ENCODE results near the gene MAP3K20. TPM values are rescaled to one million over a fixed set of nuclear protein-coding genes. Genes with fewer than 3 reads are reported as not detected.
"Not testable (repeated sequence)": the region's sequence is repeated elsewhere in the genome, so short reads cannot be mapped to it uniquely, and the experiment has no call there.

MAP3K20 gene
- total RNA-seq, 2 experiments from 2014 or later: 15.6 to 16.0 TPM

- DNase-seq; POLR2A ChIA-PET; H3K36me3 Mint-ChIP-seq (ENCODE audit: low read depth); H3K27me3 Mint-ChIP-seq (ENCODE audit: low read depth); ATAC-seq; H3K9me3 Mint-ChIP-seq (ENCODE audit: insufficient read depth); H3K27ac Mint-ChIP-seq; H3K4me3 Mint-ChIP-seq; H3K4me1 Mint-ChIP-seq (ENCODE audit: low read depth): not testable (repeated sequence)
- CTCF ChIA-PET: interaction anchor here (1.0 kb wide), 1 partner anchor 10 kb away, joined by 3 read pairs; no protein-coding TSS in a partner anchor
Observed at GRCh38 chr2:173038257-173038656, 37.4 kb upstream of the MAP3K20 start.

GRCh38 chr2:173040729-173041128, 34.9 kb upstream of the MAP3K20 start:
- CTCF ChIA-PET: no interaction called here
- peaks cover 11% of the 10 kb centered on the region for H3K27me3 Mint-ChIP-seq (ENCODE audit: low read depth)
- no peaks in the 10 kb centered on the region for H3K4me1 Mint-ChIP-seq (ENCODE audit: low read depth)
- POLR2A ChIA-PET: no interaction called here
- no peaks in the 10 kb centered on the region for H3K36me3 Mint-ChIP-seq (ENCODE audit: low read depth)
- ATAC-seq: no peak
- no peak overlapping the region for H3K27ac Mint-ChIP-seq
- DNase-seq: no peak
- H3K4me3 Mint-ChIP-seq: no peak overlapping the region
- no peaks in the 10 kb centered on the region for H3K9me3 Mint-ChIP-seq (ENCODE audit: insufficient read depth)

GRCh38 chr2:173043476-173043875, 32.2 kb upstream of the MAP3K20 start:
- Mint-ChIP-seq H3K9me3 (ENCODE audit: insufficient read depth) (no peaks in the 10 kb centered on the region), H3K4me1 (ENCODE audit: low read depth) (no peaks in the 10 kb centered on the region), H3K36me3 (ENCODE audit: low read depth) (no peaks in the 10 kb centered on the region), H3K4me3 (no peak overlapping the region), H3K27ac (no peak overlapping the region), H3K27me3 (ENCODE audit: low read depth) (peaks cover 7% of the 10 kb centered on the region)
- ChIA-PET CTCF (no interaction called here), POLR2A (no interaction called here)
- DNase-seq (no peak), ATAC-seq (no peak)

- Mint-ChIP-seq H3K9me3 (ENCODE audit: insufficient read depth) (no peaks in the 10 kb centered on the region), H3K4me1 (ENCODE audit: low read depth) (peaks cover 2% of the 10 kb centered on the region), H3K27me3 (ENCODE audit: low read depth) (peaks cover 7% of the 10 kb centered on the region), H3K36me3 (ENCODE audit: low read depth) (no peaks in the 10 kb centered on the region), H3K4me3 (no peak overlapping the region), H3K27ac (no peak overlapping the region)
- ChIA-PET POLR2A (no interaction called here), CTCF (interaction anchor here (1.0 kb wide), 1 partner anchor 16 kb away, joined by 6 read pairs; no protein-coding TSS in a partner anchor)
- DNase-seq: no peak
- no peak for ATAC-seq
Observed at GRCh38 chr2:173043897-173044519, 31.6 kb upstream of the MAP3K20 start.

GRCh38 chr2:173044686-173045085, 31.0 kb upstream of the MAP3K20 start:
- Mint-ChIP-seq H3K36me3 (ENCODE audit: low read depth) (no peaks in the 10 kb centered on the region), H3K4me1 (ENCODE audit: low read depth) (peaks cover 5% of the 10 kb centered on the region), H3K27ac (no peak overlapping the region), H3K27me3 (ENCODE audit: low read depth) (peaks cover 7% of the 10 kb centered on the region), H3K9me3 (ENCODE audit: insufficient read depth) (no peaks in the 10 kb centered on the region), H3K4me3 (no peak overlapping the region)
- ChIA-PET POLR2A (no interaction called here), CTCF (interaction anchor here (1.0 kb wide), 1 partner anchor 17 kb away, joined by 6 read pairs; no protein-coding TSS in a partner anchor)
- ATAC-seq (no peak), DNase-seq (no peak)

GRCh38 chr2:173045181-173045580, 30.5 kb upstream of the MAP3K20 start:
- H3K27me3 Mint-ChIP-seq (ENCODE audit: low read depth): peaks cover 7% of the 10 kb centered on the region
- no peak overlapping the region for H3K27ac Mint-ChIP-seq
- H3K36me3 Mint-ChIP-seq (ENCODE audit: low read depth): no peaks in the 10 kb centered on the region
- ATAC-seq (no peak), DNase-seq (no peak)
- ChIA-PET CTCF (interaction anchor here (1.0 kb wide), 1 partner anchor 17 kb away, joined by 6 read pairs; no protein-coding TSS in a partner anchor), POLR2A (no interaction called here)
- H3K4me3 Mint-ChIP-seq: no peak overlapping the region
- no peaks in the 10 kb centered on the region for H3K9me3 Mint-ChIP-seq (ENCODE audit: insufficient read depth)
- H3K4me1 Mint-ChIP-seq (ENCODE audit: low read depth): peaks cover 5% of the 10 kb centered on the region

- H3K27me3 Mint-ChIP-seq (ENCODE audit: low read depth): peaks cover 14% of the 10 kb centered on the region
- ATAC-seq (no peak), DNase-seq (no peak)
- peaks cover 5% of the 10 kb centered on the region for H3K4me1 Mint-ChIP-seq (ENCODE audit: low read depth)
- CTCF ChIA-PET: no interaction called here
- no peaks in the 10 kb centered on the region for H3K36me3 Mint-ChIP-seq (ENCODE audit: low read depth)
- no peak overlapping the region for H3K4me3 Mint-ChIP-seq
- H3K27ac Mint-ChIP-seq: no peak overlapping the region
- H3K9me3 Mint-ChIP-seq (ENCODE audit: insufficient read depth): no peaks in the 10 kb centered on the region
- POLR2A ChIA-PET: no interaction called here
Observed at GRCh38 chr2:173048522-173048896, 27.1 kb upstream of the MAP3K20 start.

- no peaks in the 10 kb centered on the region for H3K36me3 Mint-ChIP-seq (ENCODE audit: low read depth)
- peaks cover 5% of the 10 kb centered on the region for H3K4me1 Mint-ChIP-seq (ENCODE audit: low read depth)
- H3K27ac Mint-ChIP-seq: no peak overlapping the region
- H3K4me3 Mint-ChIP-seq: no peak overlapping the region
- H3K9me3 Mint-ChIP-seq (ENCODE audit: insufficient read depth): no peaks in the 10 kb centered on the region
- POLR2A ChIA-PET: no interaction called here
- DNase-seq: no peak
- H3K27me3 Mint-ChIP-seq (ENCODE audit: low read depth): peaks cover 16% of the 10 kb centered on the region
- ATAC-seq: no peak
- CTCF ChIA-PET: interaction anchor here (1.0 to 1.6 kb wide), 2 partner anchors 22 to 25 kb away, joined by 3 to 5 read pairs; no protein-coding TSS in a partner anchor
Observed at GRCh38 chr2:173048897-173049661, 26.6 kb upstream of the MAP3K20 start.

- no peaks in the 10 kb centered on the region for H3K36me3 Mint-ChIP-seq (ENCODE audit: low read depth)
- POLR2A ChIA-PET: no interaction called here
- H3K27me3 Mint-ChIP-seq (ENCODE audit: low read depth): peaks cover 16% of the 10 kb centered on the region
Observed at GRCh38 chr2:173049831-173050230, 25.8 kb upstream of the MAP3K20 start.

GRCh38 chr2:173050684-173051083, 25.0 kb upstream of the MAP3K20 start:
- Mint-ChIP-seq H3K36me3 (ENCODE audit: low read depth) (no peaks in the 10 kb centered on the region), H3K4me3 (no peak overlapping the region), H3K27me3 (ENCODE audit: low read depth) (peaks cover 9% of the 10 kb centered on the region), H3K4me1 (ENCODE audit: low read depth) (peaks cover 5% of the 10 kb centered on the region), H3K27ac (no peak overlapping the region), H3K9me3 (ENCODE audit: insufficient read depth) (no peaks in the 10 kb centered on the region)
- ChIA-PET POLR2A (no interaction called here), CTCF (interaction anchor here (1.2 kb wide), 1 partner anchor 23 kb away, joined by 3 read pairs; no protein-coding TSS in a partner anchor)
- DNase-seq: no peak
- no peak for ATAC-seq

More at GRCh38 chr2:173049831-173050230, 25.8 kb upstream of the MAP3K20 start:
- Mint-ChIP-seq H3K9me3 (ENCODE audit: insufficient read depth) (no peaks in the 10 kb centered on the region), H3K4me1 (ENCODE audit: low read depth) (peaks cover 5% of the 10 kb centered on the region), H3K4me3 (no peak overlapping the region), H3K27ac (no peak overlapping the region)
- DNase-seq (no peak), ATAC-seq (no peak)
- CTCF ChIA-PET: interaction anchor here (1.0 to 1.6 kb wide), 2 partner anchors 23 to 24 kb away, joined by 3 to 5 read pairs; no protein-coding TSS in a partner anchor

- no peak for DNase-seq
- Mint-ChIP-seq H3K4me1 (ENCODE audit: low read depth) (peaks cover 5% of the 10 kb centered on the region), H3K27me3 (ENCODE audit: low read depth) (peaks cover 14% of the 10 kb centered on the region), H3K27ac (no peak overlapping the region), H3K36me3 (ENCODE audit: low read depth) (no peaks in the 10 kb centered on the region), H3K4me3 (no peak overlapping the region), H3K9me3 (ENCODE audit: insufficient read depth) (no peaks in the 10 kb centered on the region)
- CTCF ChIA-PET: interaction anchor here (1.2 kb wide), 1 partner anchor 24 kb away, joined by 3 read pairs; no protein-coding TSS in a partner anchor
- no peak for ATAC-seq
- POLR2A ChIA-PET: no interaction called here
Observed at GRCh38 chr2:173051463-173052215, 24.0 kb upstream of the MAP3K20 start.

Measured in activated CD8-positive, alpha-beta T cell treated with anti-CD3 and anti-CD28 coated beads, Interleukin-2, amount 10 ng/mL, durations not matched to agents 7 days and 5 days (primary cell).